Choroid plexus epithelial cell (primary cell): ENCODE results near the gene LCT.

Source experiments
- DNase-seq: peaks from one replicate; pipeline ENCODE4 v3.0.0-alpha.2; 2010; ENCODE audit warnings: low read depth
- H3K4me3 ChIP-seq: 2 replicates; pipeline ENCODE4 v1.5.1; 2011; ENCODE audit warnings: low read depth, mild to moderate bottlenecking, control low read depth, low read length, moderate library complexity
- TF ChIP-seq, protein P1 (sequence below): conservative IDR thresholded peaks from 2 replicates; pipeline ENCODE4 v1.5.1; 2011; ENCODE audit warnings: low read depth, mild to moderate bottlenecking, control low read depth, inconsistent platforms, low read length, moderate library complexity

The LCT gene

GRCh38 chr2:135845997-135846396, 9.0 kb upstream of the LCT start:
- no peak overlapping the region for H3K4me3 ChIP-seq
- TF ChIP-seq, protein P1, sequence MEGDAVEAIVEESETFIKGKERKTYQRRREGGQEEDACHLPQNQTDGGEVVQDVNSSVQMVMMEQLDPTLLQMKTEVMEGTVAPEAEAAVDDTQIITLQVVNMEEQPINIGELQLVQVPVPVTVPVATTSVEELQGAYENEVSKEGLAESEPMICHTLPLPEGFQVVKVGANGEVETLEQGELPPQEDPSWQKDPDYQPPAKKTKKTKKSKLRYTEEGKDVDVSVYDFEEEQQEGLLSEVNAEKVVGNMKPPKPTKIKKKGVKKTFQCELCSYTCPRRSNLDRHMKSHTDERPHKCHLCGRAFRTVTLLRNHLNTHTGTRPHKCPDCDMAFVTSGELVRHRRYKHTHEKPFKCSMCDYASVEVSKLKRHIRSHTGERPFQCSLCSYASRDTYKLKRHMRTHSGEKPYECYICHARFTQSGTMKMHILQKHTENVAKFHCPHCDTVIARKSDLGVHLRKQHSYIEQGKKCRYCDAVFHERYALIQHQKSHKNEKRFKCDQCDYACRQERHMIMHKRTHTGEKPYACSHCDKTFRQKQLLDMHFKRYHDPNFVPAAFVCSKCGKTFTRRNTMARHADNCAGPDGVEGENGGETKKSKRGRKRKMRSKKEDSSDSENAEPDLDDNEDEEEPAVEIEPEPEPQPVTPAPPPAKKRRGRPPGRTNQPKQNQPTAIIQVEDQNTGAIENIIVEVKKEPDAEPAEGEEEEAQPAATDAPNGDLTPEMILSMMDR: no peak
- no peak for DNase-seq

- TF ChIP-seq, protein P1: peak; percentile 8
- DNase-seq: no peak
- no peak overlapping the region for H3K4me3 ChIP-seq
Measured at GRCh38 chr2:135845257-135845656, 8.3 kb upstream of the LCT start.

GRCh38 chr2:135844301-135844895, 7.4 kb upstream of the LCT start:
- no peak for DNase-seq
- TF ChIP-seq, protein P1: no peak
- no peak overlapping the region for H3K4me3 ChIP-seq

GRCh38 chr2:135843671-135844070, 6.7 kb upstream of the LCT start:
- no peak for DNase-seq
- H3K4me3 ChIP-seq: no peak overlapping the region

DNA sequence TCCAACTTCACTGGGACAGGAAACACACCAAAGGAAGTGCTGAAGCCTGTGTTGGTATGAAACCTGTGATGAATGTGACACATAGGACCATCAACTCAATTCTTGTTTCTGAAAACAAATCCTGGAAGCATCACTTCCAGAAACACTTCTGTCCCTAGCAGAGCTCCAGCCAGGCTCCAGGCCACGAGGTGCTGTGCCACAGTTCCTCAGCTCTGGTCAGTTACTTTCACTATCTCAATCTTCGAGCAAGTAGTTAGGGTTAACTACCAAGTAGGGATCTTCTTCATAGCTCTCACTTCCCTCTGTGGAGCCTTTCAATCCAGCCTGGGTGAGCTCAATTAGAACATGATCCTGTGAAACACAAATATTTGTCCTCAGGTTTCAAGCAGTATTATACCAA, 3.6 kb upstream of the LCT start:
- TF ChIP-seq, protein P1: no peak
- DNase-seq: peak; percentile 61
- H3K4me3 ChIP-seq: no peak overlapping the region

More at GRCh38 chr2:135843671-135844070, 6.7 kb upstream of the LCT start:
- TF ChIP-seq, protein P1: no peak

DNA sequence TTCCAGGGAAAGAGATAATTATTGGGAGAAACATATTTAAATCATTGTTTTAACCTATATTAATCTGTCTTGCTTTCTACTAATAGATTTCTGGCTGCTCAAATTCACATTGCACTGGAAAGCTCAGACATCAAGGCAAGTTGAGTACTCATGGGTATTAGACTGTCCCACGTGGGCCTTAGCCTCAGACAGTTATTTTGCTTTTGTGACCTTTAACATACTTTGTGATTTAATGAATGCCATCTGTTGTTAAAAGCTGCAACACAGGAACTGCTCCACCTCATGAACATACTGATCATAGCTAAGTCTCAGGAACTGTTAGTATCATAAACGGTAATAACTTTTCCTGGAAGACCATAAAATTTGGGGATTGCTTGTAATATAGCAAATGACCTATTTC, 2.7 kb upstream of the LCT start:
- peak; percentile 94 for DNase-seq
- H3K4me3 ChIP-seq: no peak overlapping the region
- TF ChIP-seq, protein P1: no peak

GRCh38 chr2:135838502-135838901, 1.5 kb upstream of the LCT start:
- TF ChIP-seq, protein P1: no peak

More at GRCh38 chr2:135838502-135838901, 1.5 kb upstream of the LCT start:
- no peak overlapping the region for H3K4me3 ChIP-seq
- DNase-seq: no peak
